IPS-18c (cell line): ENCODE results near the gene DPPA5.
"Not testable (repeated sequence)": the region's sequence is repeated elsewhere in the genome, so short reads cannot be mapped to it uniquely, and the experiment has no call there.

Experiments
- H3K4me3 ChIP-seq: 2 replicates; pipeline ENCODE4 v1.7.0; 2013; ENCODE audit warnings: low read depth, mild to moderate bottlenecking, low read length, moderate library complexity; ENCODE audit not compliant: insufficient read depth
- H3K9me3 ChIP-seq: one replicate; pipeline ENCODE4 v1.6.1; 2013; ENCODE audit warnings: mild to moderate bottlenecking, low read length, moderate library complexity; ENCODE audit not compliant: control insufficient read depth, insufficient read depth

DPPA5 gene

GRCh38 chr6:73353636-73354593 lies at the start of gene DPPA5:
Gene DPPA5 (minus strand): TSS chr6:73354276. CDS start chr6:73354225, 51 bp downstream.
- Histone ChIP-seq H3K9me3 (peaks cover 2% of the 10 kb centered on the region), H3K4me3 (no peak within 1 kb of the TSS)

DNA sequence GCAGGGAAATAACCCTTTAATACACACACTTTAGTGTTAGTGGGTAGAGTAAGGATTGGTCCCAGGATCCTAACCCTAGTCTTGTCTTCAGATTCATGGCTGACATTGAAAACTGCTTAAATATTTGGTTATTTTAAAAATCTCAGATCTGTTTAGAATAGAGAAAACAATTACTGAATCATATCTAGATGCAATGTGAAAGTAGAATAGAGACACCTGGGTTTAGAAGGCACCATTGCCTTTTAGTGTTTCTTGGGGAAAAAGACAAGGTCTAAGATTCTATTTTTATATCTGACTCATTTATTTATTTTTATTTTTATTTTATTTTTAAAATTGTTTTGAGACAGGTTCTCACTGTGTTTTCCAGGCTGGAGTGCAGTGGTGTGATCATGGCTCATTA lies 46.6 kb upstream of the DPPA5 start:
- Histone ChIP-seq H3K9me3 (no peaks in the 10 kb centered on the region), H3K4me3 (no peak overlapping the region)

DNA sequence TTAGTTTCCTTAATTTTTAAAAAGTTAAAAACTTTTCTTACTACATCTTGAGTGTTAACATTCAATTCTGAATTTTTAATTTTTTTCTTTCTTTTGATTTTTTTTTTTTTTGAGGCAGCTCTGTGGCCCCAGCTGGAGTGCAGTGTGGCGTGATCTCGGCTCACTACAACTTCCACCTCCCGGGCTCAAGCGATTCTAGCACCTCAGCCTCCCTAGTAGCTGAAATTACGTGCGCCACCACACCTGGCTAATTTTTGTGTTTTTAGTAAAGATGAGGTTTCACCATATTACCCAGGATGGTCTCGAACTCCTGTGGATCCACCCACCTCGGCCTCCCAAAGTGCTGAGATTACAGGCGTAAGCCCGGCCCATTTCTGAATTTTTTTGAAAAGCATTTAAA lies 41.8 kb upstream of the DPPA5 start:
- Histone ChIP-seq H3K9me3 (no peaks in the 10 kb centered on the region), H3K4me3 (no peak overlapping the region)

- H3K9me3 ChIP-seq = no peaks in the 10 kb centered on the region
- H3K4me3 ChIP-seq = no peak within 1 kb of the TSS; the same call in 1 of the 2 replicates
Observed at GRCh38 chr6:73394577-73395354, 40.7 kb upstream of the DPPA5 start, which contains the start of gene DDX43. Gene DDX43 (plus strand): TSS chr6:73394828. CDS start chr6:73394906, 78 bp downstream.

DNA sequence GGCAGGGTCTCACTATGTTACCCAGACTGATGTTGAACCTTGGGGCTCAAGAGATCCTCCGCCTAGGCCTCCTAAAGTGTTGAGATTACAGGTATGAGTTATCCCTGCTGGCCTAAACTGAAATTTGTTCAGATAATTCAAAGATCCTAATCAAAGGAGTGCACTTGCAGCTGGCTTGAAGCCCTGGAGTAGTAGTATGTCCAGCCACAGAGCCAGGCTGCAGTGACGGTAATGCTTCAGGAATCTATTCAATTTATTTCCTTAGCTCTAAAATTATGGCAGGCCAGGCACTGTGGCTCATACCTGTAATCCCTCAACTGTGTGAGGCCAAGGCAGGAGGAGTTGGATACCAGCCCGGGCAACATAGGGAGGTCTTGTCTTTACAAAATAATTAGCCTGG lies 39.2 kb upstream of the DPPA5 start:
- no peak overlapping the region for H3K4me3 ChIP-seq
- H3K9me3 ChIP-seq = no peaks in the 10 kb centered on the region

DNA sequence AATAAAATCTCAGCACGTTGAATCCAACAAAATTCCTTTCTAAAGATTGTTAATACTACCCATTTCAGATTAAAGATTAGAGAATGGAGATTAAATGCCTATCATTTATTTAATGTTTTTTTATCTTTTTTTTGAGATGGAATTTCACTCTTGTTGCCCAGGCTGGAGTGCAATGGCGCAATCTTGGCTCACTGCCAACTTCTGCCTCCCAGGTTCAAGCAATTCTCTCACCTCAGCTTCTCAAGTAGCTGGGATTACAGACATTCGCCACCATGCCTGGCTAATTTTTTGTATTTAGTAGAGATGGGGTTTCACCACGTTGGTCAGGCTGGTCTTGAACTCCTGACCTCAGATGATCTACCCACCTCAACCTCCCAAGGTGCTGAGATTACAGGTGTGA lies 38.1 kb upstream of the DPPA5 start:
- not testable (repeated sequence) for H3K9me3 ChIP-seq, H3K4me3 ChIP-seq

- H3K4me3 ChIP-seq = no peak overlapping the region
- no peaks in the 10 kb centered on the region for H3K9me3 ChIP-seq
Observed at GRCh38 chr6:73391675-73392074, 37.6 kb upstream of the DPPA5 start.

GRCh38 chr6:73389854-73390253 lies 35.8 kb upstream of the DPPA5 start:
- Histone ChIP-seq H3K4me3 (no peak overlapping the region), H3K9me3 (no peaks in the 10 kb centered on the region)

GRCh38 chr6:73388800-73389512 lies 34.9 kb upstream of the DPPA5 start:
- peak overlapping the region; percentile 43 for H3K4me3 ChIP-seq
- H3K9me3 ChIP-seq = no peaks in the 10 kb centered on the region

DNA sequence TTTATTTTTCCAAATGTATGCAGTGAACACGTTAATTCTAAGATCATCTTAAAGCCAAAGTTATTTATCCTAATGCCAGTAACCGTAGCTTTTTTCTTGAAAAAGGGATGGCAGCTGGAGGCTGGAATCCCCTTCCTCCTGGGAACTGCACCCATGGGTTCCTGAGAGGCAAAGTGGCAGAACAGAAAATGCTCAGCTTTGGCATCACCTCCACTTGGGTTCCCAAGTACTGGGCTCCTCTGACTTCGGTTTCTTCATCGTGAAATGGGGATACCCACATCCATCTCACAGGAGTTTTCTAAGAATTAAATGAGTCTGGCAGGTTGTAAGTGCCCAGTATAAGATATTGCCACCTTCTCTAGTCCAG lies 34.3 kb upstream of the DPPA5 start:
- Histone ChIP-seq H3K9me3 (no peaks in the 10 kb centered on the region), H3K4me3 (peak overlapping the region; percentile 43; the same call in 1 of the 2 replicates)

- Histone ChIP-seq H3K4me3 (no peak overlapping the region), H3K9me3 (no peaks in the 10 kb centered on the region)
Observed at GRCh38 chr6:73382462-73383113, 28.5 kb upstream of the DPPA5 start.

DNA sequence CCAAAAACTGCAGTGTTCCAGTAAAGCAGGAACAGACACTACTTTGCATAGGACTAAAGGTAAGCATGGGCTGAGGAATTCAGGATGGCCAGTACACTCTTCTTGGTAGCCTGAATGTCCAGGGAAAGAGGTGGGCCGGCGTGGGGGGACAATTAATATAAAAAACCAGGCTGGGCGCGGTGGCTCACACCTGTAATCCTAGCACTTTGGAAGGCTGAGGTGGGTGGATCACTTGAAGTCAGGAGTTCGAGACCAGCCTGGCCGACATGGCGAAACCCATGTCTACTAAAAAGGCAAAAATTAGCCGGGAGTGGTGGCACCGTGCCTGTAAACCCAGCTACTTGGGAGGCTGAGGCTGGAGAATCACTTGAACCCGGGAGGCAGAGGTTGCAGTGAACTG lies 27.5 kb upstream of the DPPA5 start:
- H3K4me3 ChIP-seq, H3K9me3 ChIP-seq: not testable (repeated sequence)

- Histone ChIP-seq H3K4me3 (no peak overlapping the region), H3K9me3 (peaks cover 3% of the 10 kb centered on the region)
Observed at GRCh38 chr6:73377225-73377624, 23.1 kb upstream of the DPPA5 start.

- no peak overlapping the region for H3K4me3 ChIP-seq
Observed at GRCh38 chr6:73375216-73375615, 21.1 kb upstream of the DPPA5 start.

DNA sequence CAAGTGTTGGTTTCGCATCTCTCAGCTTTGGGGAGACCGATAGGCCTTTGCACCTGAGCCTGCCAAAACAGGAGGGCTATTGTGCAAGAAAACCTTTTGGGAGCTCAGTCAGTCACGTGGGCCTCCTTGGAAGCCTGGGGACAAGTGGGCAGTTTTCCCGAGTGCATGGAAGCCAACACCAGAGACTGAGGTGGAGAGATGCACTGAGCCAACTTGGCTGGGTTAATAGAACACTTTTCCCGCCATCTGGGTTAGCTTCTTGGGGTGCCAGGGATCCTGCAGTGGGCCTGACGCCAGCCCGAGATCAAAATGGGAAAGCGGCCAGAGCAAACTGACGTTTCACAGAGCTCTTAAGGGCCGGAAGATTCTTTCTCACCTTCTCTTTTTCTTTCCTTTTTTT lies 18.4 kb upstream of the DPPA5 start:
- Histone ChIP-seq H3K4me3 (no peak overlapping the region), H3K9me3 (peaks cover 4% of the 10 kb centered on the region)

More at GRCh38 chr6:73375216-73375615, 21.1 kb upstream of the DPPA5 start:
- peaks cover 4% of the 10 kb centered on the region for H3K9me3 ChIP-seq

DNA sequence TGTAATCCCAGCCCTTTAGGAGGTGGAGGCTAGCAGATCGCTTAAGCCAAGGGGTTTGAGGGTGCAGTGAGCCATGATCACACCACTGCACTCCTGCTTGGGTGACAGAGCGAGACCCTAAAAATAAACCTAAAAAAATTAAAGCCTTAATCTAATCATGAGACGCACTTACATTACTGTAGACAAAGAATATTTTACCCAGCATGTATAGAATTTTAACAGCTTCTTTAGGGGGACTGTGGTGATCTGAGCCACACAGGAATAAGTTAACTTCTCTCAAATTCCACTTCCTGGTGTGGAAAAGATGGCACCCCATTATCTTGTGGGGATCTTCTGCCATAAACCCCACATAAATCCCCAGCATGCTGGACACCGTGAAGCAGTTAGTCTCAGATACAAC lies 17.9 kb upstream of the DPPA5 start:
- H3K9me3 ChIP-seq = peaks cover 4% of the 10 kb centered on the region
- no peak overlapping the region for H3K4me3 ChIP-seq

GRCh38 chr6:73369563-73369962 lies 15.5 kb upstream of the DPPA5 start, which contains the start of gene OOEP:
Gene OOEP (minus strand): TSS chr6:73369897. CDS start chr6:73369792, 105 bp downstream.
- no peak within 1 kb of the TSS for H3K4me3 ChIP-seq
- H3K9me3 ChIP-seq = peaks cover 4% of the 10 kb centered on the region
